Stimulated activated CD4-positive, alpha-beta T cell treated with anti-CD3 and anti-CD28 coated beads, Interleukin-15, amount 100 ng/mL, for 24 hours (primary cell): ENCODE measurements around the gene DAO.

Source experiments
- DNase-seq: peaks from one replicate; pipeline ENCODE4 v3.0.0-alpha.2; 2020

The DAO gene

DNA sequence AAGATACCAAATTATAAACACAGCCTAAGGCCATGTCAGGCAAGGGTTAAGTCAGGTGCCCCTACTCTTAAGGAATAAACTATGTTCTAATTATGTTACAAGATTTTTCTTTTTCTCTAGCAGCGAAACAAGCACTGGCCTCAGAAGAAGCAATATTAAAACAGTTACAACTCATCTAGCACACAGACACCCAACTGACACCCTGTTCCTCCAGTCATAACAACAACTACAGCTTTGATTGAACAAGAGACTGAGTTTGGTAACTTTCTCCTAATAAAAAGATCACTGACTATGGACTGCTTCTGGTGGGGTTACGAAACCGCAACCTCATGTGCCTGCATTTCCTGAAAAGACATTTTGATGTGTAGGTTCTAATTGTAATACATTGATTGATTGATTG, 3.3 kb upstream of the DAO start:
- no peak for DNase-seq

DNA sequence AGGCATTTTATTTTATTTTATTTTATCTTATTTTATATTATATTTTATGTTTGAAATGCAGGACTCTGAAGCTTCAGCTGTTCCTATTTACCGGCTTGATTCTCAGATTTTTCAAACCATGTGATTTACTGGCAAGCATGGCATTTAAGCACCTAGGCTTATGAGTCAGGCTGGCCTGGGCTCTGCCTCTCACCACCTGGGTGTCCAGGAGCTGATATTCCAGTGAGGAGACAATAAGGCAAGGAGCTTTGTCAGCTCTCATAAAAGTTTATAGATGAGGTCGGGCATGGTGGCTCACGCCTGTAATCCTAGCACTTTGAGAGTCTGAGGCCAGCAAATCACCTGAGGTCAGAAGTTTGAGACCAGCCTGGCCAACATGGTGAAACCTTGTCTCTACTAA, 2.1 kb downstream of the DAO start:
- no peak for DNase-seq

DNA sequence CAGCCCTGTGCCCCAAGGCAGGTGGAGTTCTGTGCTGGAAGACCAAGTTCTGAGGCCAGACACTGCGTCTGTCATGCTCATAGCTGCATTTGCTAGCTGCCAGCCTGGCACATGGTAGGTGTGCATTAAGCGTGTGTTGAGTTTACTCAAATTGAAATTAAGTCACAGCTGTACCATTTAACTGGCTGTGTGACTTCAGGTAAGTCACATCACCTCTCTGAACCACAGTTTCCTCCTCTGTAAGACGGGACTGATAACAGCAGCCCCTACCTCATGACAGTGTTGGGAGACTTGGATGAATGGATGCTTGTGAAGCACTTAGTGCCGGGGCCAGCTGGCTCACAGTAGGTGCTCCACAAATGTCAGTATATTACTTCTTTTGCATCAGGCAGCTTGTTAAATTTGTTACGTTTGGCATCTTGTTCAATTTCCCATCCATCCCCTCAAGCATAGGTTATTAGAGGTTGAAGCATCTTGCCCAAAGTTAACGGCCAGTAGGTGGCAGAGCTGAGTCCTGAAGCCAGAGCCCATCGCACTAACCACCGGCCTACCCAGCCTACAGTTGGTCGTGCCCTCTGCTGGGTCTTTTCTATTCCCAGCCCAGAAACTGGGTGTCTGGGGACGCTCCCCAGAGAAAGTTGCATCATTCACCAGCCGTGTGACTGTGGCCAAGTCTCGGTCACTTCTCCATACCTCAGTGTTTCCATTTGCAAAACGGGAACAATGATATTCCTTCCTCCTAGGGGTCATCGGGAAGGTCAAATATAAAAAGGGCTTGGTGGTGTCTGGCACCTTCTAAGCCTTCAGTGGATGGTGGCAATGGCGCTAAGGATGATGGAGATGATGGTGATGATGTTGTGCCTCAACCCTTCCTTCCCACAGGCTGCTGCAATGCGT, 4.5 kb downstream of the DAO start:
- DNase-seq: peak; percentile 83

DNA sequence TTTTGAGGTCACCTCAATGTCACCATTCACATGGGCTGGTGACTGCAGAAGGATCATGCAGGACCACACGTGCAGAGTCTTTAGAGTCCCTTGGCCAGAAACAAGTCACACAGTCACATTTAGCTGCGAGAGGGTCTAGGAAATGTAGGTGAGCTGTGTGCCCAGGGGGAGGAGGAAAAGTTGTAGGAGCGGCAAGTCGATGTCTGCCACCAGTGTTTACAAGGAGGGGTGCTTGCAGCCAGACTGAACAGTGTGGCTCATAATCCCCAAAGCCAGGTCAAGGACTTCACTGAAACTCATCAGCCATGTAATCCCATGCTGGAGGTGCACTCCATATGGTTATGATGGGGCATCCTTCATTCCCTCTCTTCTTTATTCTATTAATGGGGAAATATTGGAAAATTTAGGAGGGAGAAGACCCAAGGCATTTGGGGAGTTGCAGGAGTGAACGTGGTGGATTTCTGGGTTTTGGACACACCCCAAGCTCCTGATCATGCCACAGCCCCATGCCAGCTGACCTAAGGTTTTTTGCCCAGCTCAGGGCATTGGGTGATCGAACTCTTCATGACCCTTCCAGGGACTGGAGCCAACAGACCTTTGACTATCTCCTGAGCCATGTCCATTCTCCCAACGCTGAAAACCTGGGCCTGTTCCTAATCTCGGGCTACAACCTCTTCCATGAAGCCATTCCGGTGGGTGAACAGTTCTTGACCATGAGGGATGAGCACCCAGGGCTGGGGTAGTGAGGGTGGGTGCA, 7.2 kb downstream of the DAO start:
- no peak for DNase-seq

DNA sequence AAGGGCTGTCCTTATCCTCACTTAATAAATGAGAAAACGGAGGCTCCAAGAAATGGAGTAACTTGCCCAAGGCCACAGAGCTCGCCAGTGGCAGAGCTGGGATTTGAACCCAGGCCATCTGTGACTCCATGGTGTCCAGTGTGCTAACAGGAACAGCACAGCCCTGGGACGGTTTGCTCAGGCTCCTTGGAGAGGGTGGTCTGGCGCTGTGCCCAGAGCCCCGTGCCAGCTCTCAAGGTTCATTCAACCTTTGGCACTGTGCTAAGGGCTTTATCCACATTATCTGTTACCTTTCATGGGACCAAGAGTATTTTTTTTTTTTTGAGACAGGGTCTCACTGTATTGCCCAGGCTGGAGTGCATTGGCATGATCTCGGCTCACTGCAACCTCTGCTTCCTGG, 8.1 kb downstream of the DAO start:
- no peak for DNase-seq

DNA sequence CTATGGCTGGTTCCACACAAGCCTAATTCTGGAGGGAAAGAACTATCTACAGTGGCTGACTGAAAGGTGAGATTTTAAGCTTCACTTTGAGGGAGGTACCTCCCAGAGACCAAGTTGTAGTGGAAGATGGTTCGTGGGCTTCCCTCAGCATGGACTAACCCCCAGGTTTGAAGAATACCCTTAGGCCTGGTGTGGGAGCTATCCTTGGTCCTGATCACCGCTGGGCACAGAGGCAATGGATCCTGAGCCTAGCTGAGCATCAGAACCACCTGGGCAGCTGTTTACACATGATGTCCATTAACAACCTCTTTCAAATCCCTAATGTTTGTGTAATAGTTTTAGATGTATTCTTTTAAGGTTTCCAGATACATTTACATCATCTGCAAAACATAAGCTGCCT, 10.3 kb downstream of the DAO start:
- DNase-seq: peak; percentile 7

DNA sequence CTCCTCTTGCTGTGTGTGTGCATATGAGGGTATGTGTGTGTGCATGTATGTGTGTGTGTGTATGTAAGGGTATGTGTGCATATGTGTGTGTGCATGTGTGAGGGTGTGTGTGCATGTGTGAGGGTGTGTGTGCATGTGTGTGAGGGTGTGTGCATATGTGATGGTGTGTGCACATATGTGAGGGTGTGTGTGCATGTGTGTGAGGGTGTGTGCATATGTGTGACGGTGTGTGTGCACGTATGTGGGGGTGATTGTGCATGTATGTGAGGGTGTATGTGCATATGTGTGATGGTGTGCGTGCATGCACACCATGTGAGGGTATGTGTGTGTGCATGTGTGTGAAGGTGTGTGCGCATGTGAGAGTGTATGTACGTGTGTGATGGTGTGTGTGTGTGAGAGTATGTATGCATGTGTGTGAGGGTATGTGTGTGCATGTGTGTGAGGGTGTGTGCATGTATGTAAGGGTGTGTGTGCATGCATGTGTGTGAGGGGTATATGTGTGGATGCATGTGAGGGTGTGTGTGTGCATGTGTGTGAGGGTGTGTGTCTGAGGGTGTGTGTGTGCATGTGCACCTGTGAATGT, 15.4 kb downstream of the DAO start:
- DNase-seq: no peak

DNA sequence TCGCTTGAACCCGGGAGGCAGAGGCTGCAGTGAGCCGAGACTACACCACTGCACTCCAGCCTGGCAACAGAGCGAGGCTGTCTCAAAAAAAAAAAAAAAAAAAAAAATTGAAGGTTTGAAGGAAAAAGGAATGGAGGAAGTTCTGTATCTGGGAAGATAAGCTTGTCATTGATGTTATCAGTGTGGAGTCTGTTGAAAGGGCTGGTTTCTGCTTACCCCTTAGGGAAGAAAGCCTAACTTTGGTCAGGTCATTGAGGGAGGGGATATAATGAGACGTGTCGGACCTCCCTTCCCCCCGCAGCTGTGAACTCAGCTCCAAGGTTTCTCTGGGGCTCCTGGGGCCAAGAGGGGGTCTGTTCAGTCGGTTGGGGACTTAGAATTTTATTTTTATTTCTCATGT, 16.4 kb downstream of the DAO start:
- no peak for DNase-seq

DNA sequence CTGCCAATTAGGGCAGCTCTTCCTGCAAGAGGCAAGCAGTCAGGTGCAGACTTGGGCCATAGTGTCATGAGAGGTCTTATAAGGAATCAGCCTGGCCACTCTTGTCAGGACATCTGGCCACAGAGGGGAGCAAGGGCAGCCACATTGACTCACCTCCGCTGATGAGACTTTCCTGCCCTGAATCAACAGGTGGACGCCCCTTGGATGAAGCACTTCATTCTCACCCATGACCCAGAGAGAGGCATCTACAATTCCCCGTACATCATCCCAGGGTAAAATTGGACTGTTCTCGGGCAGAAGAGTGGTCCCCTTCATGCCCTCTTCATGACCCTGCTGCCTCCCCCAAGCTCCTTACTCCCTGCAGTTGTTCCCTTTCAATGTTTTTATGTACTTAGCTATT, 16.9 kb downstream of the DAO start:
- DNase-seq: no peak

DNA sequence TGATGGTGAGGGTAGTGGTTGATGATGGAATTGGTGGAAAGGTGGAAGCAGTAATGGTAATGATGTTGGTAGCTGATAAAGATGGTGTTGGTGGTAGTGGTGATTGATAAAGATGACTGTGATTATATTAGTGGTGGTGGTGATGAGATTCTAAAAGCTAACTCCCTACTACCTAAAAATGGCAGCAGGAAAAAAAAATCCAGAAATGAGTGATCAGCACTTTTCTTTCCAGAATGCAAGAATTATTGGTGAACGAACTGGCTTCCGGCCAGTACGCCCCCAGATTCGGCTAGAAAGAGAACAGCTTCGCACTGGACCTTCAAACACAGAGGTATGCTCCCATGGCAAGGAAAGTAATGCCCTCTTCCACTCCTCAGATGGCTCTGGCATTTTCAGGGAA, 19.3 kb downstream of the DAO start:
- no peak for DNase-seq

DNA sequence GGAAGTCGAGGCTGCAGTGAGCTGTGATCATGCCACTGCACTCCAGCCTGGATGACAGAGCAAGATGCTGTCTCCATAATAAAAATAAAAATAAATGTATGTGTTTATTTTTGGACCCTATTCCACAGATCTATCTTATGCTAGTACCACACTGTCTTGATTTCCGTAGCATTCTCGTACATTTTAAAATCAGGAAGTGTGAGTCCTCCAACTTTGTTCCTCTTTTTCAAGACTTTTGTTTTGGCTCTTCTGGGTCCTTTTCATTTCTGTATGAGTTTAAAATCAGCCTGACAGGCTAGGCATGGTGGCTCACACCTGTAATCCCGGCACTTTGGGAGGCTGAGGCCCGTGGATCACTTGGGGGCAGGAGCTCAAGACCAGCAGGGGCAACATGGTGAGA, 25.8 kb downstream of the DAO start:
- no peak for DNase-seq

DNA sequence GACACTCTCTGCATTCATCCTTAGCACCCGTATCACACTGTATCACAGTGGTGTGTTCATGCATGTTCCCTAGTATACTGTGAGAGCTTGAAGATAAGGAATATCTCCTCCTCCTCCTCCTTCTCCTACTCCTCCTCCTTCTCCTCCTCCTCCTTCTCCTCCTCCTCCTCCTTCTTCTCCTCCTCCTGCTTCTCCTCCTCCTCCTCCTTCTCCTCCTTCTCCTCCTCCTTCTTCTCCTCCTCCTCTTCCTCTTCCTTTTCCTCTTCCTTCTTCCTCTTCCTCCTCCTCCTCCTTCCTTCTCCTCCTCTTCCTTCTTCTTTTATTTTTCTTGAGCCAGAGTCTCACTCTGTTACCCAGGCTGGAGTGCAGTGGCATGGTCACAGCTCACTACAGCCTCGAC, 27.1 kb downstream of the DAO start:
- no peak for DNase-seq

DNA sequence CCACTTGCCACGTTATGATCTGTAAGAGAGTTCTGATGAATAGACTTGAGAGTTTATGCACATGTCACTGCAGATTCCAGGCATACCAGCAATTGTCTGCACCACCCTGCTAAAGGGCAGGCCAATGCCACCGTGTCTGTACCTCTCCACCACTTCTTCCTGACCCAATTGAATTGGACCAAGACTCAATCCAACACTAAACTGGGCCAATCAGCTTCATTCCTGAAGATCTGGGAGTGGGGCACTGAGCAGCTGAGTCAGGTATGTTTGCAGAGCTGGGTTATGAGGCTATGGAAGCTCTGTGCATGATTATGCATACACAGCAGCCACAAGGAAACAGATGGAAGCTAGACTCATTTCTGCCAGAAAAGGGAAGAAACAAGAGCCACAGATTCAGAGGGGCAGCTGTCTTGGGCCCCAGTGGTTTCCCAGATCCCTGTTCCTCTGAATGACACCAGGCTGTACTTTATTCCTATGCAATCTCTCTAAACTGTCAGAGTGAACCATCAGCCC, 28.0 kb downstream of the DAO start:
- DNase-seq: no peak

DNA sequence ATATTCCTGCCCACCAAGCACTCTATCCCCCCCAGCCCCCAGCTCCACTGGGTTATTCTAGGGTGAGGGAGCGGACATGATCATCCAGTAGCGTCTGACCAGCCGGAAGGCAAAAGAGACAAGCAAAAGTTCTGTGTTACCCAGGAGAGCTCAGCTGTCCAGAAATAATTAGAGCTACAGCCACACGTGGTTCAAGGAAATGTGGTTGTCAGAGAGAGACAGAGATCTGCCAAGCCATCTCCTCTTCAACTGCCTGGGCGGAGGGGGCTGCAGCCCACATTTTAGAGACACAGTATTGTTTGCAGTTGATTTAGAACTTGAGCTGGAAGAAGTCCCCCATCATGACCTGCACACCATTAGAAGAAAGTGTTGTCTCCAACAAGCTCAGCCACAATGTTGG, 30.4 kb downstream of the DAO start:
- DNase-seq: no peak

DNA sequence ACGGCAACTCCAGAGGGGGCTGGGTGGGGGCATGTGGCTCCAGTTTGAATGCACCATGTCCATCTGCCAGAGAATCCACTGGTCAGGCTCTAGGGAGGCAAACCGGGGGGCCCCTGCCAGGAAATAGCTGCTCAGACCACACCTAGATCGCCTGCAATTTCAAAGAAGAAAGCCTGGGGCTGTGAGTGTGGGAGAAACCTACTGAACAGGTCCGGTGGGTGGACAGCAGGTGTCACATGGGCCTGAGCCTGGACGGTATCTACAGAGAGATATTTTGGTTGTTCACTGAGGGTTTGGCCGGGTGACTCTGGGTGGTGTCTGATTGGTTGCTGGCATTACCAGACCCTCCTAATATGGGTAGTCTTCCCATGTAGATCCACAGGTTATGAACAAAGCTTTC, 32.0 kb downstream of the DAO start:
- DNase-seq: no peak

DNA sequence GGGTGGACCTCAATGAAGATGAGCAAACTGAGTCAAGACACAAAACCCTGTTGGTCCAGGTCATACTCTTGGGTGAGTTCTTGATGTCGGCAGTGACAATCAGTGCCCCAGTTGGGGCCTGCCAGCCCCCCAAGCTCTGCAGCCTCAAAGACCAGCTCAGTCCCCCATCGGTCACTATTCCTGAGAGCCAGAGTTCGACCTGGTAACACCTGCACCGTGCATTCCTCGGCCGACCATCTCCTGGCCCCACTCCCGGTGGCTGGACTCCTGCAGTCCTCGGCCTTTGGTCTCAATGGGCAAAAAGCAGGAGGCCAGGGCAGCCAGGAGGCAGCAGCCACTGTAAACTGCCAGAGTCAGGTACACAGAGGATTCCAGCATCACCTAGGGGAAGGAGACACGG, 32.5 kb downstream of the DAO start:
- DNase-seq: no peak

DNA sequence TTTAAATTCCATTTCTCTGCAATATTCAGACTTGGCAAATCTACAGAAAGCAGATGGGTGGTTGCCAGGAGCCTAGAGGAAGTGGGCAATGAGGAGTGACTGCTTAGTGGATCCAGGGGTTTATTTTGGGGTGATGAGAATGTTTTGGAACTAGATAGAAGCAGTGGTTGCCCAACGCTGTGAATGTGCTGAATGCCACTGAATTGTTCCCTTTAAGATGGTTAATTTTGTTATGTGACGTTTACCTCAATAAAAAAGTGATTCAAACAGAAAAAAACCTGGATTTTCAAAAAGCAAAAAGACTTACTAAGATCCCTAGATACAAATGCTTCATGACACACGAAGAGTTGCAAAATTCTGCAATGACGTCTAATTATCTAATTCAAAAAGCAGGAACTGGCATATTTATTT, 34.2 kb downstream of the DAO start:
- no peak for DNase-seq

DNA sequence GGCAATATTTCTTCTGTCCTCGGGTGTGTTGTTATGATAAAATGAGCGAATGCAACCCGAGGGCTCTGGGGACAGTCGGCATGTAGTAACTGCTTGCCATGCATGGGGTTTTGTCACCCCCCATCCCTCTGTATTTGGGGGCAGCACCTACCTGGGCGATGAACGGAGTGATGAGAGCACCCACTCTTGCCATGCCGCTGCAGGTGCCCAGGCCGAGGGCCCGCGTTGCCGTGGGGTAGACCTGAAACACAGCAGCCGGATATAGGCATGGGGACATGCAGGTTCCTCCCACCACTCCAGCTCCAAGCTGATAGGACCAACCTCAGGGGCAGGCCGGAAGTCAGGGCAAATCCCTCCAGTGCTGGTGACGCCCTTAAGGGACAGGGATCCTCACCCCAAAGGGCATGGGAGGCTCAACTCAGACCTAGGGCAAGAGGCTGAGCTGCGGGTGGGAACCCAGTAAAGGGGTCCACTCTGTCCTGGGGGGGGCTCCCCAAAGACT, 35.8 kb downstream of the DAO start:
- DNase-seq: no peak

DNA sequence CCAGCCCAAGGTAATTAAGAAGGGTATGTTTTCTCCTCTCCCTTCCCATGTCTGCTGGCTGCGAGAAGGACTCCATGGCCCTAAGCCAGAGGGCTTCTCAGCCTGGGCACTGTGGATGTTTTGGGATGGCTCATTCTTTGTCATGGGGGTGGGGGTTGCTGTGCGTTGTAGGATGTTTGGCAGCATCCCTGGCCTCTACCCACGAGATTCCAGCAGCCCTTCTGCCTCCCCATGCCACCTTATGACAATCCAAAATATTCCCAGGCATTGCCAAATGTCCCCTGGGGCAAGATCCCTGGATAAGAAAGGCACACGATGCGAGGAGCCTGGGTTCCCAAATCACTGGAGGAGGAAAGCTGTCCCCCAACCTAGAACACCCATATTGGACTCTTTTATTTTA, 36.4 kb downstream of the DAO start:
- no peak for DNase-seq

DNA sequence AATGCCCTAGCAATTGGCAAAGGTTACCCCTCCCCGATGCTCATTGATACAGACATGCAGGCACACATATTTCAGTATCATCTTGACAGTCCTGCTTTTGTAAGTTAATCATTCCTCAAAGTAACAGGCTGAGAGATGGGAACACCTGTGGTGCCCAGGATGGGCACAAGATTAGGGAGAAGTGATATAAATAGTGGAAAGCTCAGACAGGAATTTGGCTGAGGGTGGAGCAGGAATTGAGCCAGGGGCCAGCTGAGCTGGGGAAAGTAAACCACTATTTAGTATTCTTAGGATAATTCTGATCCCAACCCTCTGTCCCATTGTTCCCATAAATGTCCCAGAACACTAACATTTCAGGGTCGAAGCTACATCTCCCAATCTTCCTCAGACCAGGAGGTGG, 38.3 kb downstream of the DAO start:
- DNase-seq: no peak

DNA sequence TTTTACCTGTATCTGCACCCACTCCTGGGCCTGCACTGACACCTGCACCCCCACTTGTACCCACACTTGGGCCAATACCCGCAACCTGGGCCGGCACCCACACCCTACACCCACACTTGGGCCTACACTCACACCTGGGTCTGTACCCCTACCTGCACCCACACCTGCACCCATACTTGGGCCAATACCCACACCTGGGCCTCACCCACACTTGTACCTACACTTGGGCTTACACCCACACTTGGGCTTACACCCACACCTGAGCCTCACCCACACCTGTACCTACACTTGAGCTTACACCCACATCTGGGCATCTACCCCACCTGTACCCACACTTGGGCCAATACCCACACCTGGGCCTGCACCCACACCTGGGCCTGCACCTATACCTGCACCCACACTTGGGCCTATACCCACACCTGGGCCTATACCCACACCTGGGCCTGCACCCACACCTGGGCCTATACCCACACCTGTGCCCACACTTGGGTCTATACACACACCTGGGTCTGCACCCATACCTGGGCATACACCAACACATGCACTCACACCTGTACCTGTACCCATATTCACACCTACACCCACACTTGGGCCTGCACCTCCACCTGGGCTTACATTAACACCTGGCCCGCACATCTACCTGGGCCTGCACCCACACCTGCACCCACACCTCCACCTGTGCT, 39.2 kb downstream of the DAO start:
- DNase-seq: no peak

DNA sequence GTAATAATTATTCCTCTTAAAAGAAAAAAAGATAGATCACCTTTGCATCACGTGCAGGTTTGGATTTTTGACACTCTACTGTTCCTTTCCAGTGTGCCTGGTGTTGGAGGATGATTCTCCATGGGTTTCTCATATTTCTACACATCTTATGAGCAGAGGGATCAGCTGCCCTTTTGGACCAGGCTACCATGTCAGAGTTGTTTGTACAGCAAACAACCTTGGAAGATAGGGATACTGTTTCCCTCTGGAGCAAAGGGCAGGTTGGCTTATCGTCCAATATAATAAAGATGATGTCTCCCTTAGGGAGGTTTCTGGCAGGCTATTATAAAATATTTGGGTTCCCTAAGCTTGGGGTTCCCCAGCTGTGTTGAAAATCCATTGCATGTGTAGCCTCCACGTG, 42.1 kb downstream of the DAO start:
- no peak for DNase-seq

DNA sequence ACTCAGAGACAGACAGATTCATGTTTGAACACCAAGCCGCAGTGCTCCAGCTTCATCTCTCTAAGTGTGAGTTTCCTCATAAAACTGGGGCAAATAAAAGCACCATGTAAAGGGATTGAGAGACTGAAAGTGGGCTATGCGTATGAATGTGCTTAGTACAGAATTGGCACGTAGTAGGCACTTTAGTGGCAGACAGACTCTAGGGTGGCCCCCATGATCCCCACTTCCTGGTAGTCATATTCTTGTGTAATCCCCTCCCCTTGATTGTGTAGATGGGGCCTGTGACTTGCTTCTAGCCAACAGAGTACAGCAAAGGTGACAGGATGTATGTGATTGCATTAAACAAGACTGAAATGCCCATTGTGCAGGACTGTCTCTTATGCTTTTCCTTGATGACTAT, 43.0 kb downstream of the DAO start:
- DNase-seq: no peak
